ENCODE results near the gene CTNND1.

CTNND1 gene

GRCh38 chr11:57762235-57762861, 746 bp downstream of the CTNND1 start:
- DNase-seq = peak; percentile 53

DNA sequence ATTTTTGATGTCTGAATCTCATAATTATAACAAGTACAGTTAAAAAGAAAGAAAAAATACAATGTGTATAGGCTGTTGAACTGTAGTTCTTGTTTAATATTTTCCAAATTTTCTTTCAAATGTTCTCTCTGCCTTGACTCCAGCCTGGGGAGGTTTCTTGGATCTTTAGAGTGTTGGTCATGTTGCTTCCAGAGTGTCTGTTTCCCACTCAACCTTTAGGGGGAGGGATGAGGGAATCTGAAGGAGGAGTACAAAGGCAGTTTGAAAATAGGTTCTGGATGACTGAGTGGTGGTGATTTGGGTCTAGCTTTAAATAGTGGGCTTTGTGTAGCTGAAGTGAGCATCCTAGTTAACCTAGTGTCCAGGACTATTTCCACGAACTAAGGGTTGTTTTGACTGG, 2.0 kb downstream of the CTNND1 start:
- DNase-seq = peak; percentile 49

GRCh38 chr11:57764021-57764420, 2.4 kb downstream of the CTNND1 start:
- DNase-seq = no peak

GRCh38 chr11:57764566-57764965, 3.0 kb downstream of the CTNND1 start:
- no peak for DNase-seq

DNA sequence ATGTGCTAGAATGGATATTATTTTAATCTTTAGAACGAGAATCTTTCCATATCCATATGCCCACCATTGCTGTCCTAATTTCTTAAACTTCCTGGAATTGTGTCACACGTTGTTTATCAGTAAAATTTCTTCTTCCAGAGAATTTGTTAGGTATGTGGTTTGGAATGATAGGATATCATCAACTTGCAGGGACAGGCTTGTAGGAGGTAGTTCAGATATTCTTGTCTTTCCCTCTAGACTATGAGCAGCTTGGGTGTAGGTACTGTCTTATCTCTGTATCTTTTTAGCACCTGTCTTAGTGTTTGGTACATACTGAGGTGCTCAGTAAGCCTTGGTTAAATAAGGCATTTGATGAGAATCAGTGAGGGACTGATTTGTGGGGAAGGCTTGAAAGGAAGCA, 3.4 kb downstream of the CTNND1 start:
- no peak for DNase-seq

GRCh38 chr11:57770793-57771192, 9.2 kb downstream of the CTNND1 start:
- DNase-seq = no peak

DNA sequence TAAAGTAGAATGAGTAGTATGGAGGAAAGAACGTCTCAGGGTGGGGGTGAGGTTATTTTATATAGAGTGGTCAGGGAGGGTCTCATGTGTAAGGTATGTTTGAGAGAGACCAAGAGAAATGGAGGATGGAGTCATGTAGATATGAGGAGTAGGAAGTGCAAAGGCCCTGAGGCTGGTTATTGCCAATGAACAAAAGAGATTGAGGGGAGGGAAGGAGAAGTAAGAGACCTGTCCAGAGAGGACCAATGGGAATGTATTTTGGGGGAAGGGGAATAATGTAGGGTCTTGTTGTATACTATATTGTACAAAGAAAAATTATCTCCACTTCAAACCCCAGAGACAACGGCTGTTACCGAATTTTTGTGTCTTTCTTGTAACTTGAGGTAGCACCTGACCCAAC, 9.8 kb downstream of the CTNND1 start:
- DNase-seq = no peak

- DNase-seq = no peak
These were observed 11.0 kb downstream of the CTNND1 start for GRCh38 chr11:57772562-57772961.

DNA sequence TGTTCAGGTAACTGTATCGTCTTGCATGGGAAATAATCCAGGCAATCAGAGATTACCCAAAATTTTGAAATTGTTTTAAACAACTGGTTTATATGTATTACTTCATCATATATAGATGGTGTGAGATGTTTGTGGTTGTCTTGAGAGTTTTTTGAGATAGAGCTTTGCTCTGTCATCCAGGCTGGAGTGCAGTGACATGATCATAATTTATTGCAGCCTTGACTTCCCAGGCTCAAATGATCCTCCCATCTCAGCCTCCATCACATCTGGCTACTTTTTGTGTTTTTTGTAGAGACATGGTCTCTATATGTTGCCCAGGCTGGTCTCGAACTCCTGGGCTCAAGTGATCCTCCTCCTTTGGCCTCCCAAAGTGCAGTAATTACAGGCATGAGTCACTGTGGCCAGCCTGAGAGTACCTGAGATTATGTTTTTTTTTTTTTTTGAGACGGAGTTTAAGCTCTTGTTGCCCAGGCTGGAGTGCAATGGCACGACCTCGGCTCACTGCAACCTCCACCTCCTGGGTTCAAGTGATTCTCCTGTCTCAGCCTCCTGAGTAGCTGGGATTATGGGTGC, 11.5 kb downstream of the CTNND1 start:
- no peak for DNase-seq

GRCh38 chr11:57775491-57775890, 13.9 kb downstream of the CTNND1 start:
- DNase-seq = peak; percentile 63

- DNase-seq = peak; percentile 82
These were observed 14.5 kb downstream of the CTNND1 start for GRCh38 chr11:57776031-57776521.

DNA sequence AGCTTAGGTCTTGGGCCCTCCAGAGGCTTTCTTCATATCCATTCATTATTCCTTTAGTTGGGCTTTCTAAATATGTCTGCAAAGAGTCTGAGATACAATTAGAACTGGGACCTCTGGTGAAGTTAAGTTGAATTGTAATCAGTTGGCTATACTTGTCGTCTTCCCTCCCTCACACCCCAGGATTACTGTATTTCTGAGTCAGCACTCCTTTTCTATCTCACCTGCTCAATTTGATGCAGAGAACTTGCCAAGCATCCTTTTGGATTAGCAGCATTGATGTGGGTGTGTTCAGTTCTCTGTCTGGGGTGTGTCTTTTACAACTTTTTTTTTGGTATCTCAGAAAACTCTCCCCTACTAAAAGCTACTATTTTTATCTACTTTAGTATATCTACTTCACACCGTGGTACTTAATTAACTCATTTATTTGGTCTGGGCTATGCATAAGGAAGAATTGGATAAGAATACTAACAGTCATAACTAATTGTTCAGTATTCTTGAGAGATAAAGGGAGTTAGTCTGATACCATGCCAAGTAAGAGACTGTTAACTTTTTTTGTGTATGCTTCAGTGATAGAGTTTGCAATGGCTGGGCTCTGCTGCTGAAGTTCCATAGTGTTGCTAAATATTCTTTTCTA, 15.1 kb downstream of the CTNND1 start:
- no peak for DNase-seq

- no peak for DNase-seq
These were observed 16.3 kb downstream of the CTNND1 start for GRCh38 chr11:57777969-57778317.

DNA sequence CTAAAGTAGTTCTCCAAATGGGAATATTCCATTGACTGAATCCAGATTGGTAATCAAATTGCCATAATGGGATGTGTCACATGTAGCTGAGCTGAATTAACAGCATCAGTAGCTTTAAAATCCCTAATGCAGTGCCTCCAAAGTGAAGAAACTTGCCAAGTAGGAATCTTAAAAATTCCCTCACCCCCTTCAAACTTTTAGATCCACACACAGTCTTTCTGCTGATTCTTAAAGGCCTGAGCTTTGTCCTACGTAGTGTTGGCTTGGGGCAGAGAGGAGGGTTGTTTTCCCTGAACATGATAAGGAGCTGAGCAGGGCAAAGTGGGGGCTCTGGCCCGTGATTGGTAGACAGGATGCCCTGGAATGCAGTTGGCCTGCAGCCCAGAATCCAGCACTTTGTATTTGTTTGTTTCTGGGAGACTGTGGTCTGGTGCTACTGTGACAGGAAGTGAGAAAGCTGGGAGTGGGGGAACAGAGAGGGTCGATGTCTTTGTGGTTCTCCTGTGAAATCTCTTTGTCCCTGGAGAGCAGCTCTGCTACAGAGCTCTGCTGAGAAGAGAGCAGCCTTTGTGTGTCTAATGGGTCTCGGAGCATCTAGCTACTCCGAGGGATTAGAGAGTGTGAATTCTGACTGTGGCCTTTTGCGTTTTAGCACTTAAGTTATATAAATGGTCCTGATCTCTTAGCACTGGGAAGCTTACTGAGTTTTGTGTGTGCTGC, 16.9 kb downstream of the CTNND1 start:
- peak; percentile 65 for DNase-seq

DNA sequence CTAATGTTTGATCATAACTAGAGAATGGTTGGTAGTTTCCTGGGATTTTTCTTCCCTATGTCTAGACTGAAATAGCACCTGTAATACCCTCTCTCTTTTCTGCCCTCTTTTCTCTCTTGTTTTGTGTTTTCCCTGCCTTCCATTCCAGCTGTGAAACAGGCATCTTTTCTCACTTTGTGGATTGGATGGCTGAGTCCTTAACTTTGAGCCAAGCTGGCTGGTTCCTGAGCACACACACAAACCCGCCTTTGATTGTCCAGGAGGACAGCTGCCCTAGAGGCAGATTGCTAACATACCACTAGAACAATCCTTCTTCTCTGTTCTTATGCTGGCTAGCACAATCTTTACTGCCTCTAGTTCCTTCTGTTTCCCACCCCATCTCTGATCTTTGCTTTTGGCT, 17.7 kb downstream of the CTNND1 start:
- DNase-seq = no peak

DNA sequence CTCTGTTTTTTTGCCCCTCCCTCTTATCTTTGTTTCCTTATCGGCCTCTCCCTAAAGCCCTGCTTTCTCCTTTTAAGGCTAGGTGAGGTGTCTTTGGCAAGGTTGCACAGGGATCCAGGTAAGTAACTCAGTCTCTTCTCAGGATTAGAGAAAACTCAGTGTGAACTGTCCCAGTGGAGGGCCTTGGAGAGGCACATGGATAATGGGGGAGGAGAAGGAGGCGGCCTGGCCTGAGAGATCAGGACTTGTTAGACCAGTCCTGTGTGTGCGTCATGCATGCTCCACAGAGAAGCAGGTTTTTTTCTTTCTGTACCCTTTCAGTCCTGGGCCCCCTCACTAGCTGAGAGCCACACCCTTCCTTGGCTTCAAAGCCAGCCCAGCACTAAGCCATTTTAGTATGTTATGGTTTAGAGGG, 19.9 kb downstream of the CTNND1 start:
- no peak for DNase-seq

GRCh38 chr11:57785072-57785471, 23.5 kb downstream of the CTNND1 start:
- no peak for DNase-seq

DNA sequence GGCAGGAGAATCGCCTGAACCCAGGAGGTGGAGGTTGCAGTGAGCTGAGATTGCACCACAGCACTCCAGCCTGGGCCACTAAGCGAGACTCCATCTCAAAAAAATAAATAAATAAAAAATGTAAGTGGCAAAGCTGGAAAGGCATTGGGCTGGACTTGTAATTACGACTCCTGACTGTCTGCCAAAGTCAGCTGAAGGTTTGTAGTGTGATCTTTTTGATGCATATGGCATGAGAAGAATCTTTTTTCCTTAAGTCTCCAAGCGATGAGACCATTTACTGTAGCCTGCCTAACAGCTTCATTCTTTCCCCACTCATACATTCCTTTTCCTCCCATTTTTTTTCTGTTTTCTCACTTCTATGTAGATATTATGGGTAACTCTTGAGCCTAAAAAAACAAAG, 24.8 kb downstream of the CTNND1 start:
- no peak for DNase-seq

DNA sequence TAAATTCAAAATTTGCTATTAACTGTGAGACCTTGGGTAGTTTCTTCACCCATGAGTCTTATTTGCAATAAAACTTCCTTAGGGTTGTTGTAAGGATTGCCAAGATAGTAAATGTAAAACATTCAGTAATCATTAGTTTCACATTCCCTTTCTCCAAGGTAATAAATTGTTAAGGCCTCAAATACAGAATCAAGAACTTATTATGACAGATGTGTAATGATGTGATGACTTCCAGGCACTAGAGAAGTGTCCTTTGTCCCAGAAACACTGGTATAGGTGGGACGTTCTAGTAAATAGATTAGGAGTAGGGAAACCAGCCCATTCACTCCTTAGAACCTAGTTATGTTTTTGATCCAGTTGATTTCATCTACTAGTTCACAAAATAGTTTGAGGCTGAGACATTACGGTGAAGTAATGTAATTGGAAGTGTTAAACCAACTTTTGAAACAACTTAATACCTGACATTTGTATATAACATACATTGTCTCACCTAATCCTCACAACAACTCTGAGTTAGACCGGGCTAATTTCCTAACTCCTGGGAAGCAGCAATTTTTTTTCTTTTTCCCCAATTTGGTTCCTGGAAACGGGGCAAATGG, 25.5 kb downstream of the CTNND1 start:
- no peak for DNase-seq

GRCh38 chr11:57787920-57788702, 26.5 kb downstream of the CTNND1 start:
- no peak for DNase-seq

GRCh38 chr11:57788703-57789088, 27.1 kb downstream of the CTNND1 start:
- DNase-seq = no peak

- DNase-seq = no peak
These were observed 29.9 kb downstream of the CTNND1 start for GRCh38 chr11:57791321-57792059.

Data from NCI-H82 (cell line).